ENCODE results near the gene SFTPB.
"Not testable (repeated sequence)": the region's sequence is repeated elsewhere in the genome, so short reads cannot be mapped to it uniquely, and the experiment has no call there.

The SFTPB gene

GRCh38 chr2:85656468-85656867, 11.5 kb downstream of the SFTPB start:
- DNase-seq (ENCODE audit: low read depth in 2 of 2) = no peak

- no peak for DNase-seq (ENCODE audit: low read depth in 2 of 2)
These were observed 12.0 kb downstream of the SFTPB start for GRCh38 chr2:85655961-85656417.

GRCh38 chr2:85653996-85654395, 14.0 kb downstream of the SFTPB start:
- no peak for DNase-seq (ENCODE audit: low read depth in 2 of 2)

GRCh38 chr2:85652056-85652455, 15.9 kb downstream of the SFTPB start:
- DNase-seq (ENCODE audit: low read depth in 2 of 2) = no peak

GRCh38 chr2:85651097-85651496, 16.9 kb downstream of the SFTPB start:
- no peak for DNase-seq (ENCODE audit: low read depth in 2 of 2)

GRCh38 chr2:85650456-85650855, 17.5 kb downstream of the SFTPB start:
- no peak for DNase-seq (ENCODE audit: low read depth in 2 of 2)

- no peak for DNase-seq (ENCODE audit: low read depth in 2 of 2)
These were observed 18.5 kb downstream of the SFTPB start for GRCh38 chr2:85649201-85650190.

GRCh38 chr2:85648619-85649018, 19.4 kb downstream of the SFTPB start:
- no peak for DNase-seq (ENCODE audit: low read depth in 2 of 2)

GRCh38 chr2:85647823-85648526, 20.0 kb downstream of the SFTPB start:
- DNase-seq (ENCODE audit: low read depth in 2 of 2) = no peak

- no peak for DNase-seq (ENCODE audit: low read depth in 2 of 2)
These were observed 21.8 kb downstream of the SFTPB start for GRCh38 chr2:85646166-85646565.

- DNase-seq (ENCODE audit: low read depth in 2 of 2) = no peak
These were observed 23.1 kb downstream of the SFTPB start for GRCh38 chr2:85644909-85645308.

GRCh38 chr2:85642725-85643124, 25.3 kb downstream of the SFTPB start:
- DNase-seq (ENCODE audit: low read depth in 2 of 2) = no peak

- DNase-seq (ENCODE audit: low read depth in 2 of 2) = no peak
These were observed 32.4 kb downstream of the SFTPB start for GRCh38 chr2:85635636-85636035.

- no peak for DNase-seq (ENCODE audit: low read depth in 2 of 2)
These were observed 33.0 kb downstream of the SFTPB start for GRCh38 chr2:85635011-85635410.

GRCh38 chr2:85631316-85631715, 36.7 kb downstream of the SFTPB start:
- DNase-seq (ENCODE audit: low read depth in 2 of 2) = no peak

GRCh38 chr2:85628658-85629057, 39.3 kb downstream of the SFTPB start:
- no peak for DNase-seq (ENCODE audit: low read depth in 2 of 2)

- DNase-seq (ENCODE audit: low read depth in 2 of 2) = no peak
These were observed 44.0 kb downstream of the SFTPB start for GRCh38 chr2:85623991-85624390.

GRCh38 chr2:85621338-85621737, 46.7 kb downstream of the SFTPB start:
- DNase-seq (ENCODE audit: low read depth in 2 of 2) = no peak

GRCh38 chr2:85619617-85620016, 48.4 kb downstream of the SFTPB start:
- DNase-seq (ENCODE audit: low read depth in 2 of 2) = no peak

- not testable (repeated sequence) for DNase-seq (ENCODE audit: low read depth in 2 of 2)
These were observed 50.3 kb downstream of the SFTPB start for GRCh38 chr2:85617723-85618122.

- no peak for DNase-seq (ENCODE audit: low read depth in 2 of 2)
These were observed 52.6 kb downstream of the SFTPB start for GRCh38 chr2:85615413-85615728.

- DNase-seq (ENCODE audit: low read depth in 2 of 2) = not testable (repeated sequence)
These were observed 53.2 kb downstream of the SFTPB start for GRCh38 chr2:85614757-85615156.

Data from stimulated activated CD8-positive, alpha-beta memory T cell treated with anti-CD3 and anti-CD28 coated beads, Interleukin-15, amount 100 ng/mL, for 4 hours (primary cell).